ENCODE data around the gene ASPN.

The ASPN gene

GRCh38 chr9:92435263-92435662 lies 47.0 kb downstream of the ASPN start:
- DNase-seq (ENCODE audit: low spot score): no peak
- in situ Hi-C loops (cut with MboI; ENCODE audit: low pct_unique_long_range_greater_than_20kb, low sequenced_read_pairs, unreplicated experiment): loop anchor here (25.0 kb wide), 1 partner anchor 98 kb away; the partner anchor contains the start of genes CENPP and NOL8
- no peak for TF ChIP-seq CTCF (IDR thresholded peaks at IDR 0.05; ENCODE audit: extremely low read depth, insufficient read depth, missing control alignments)

GRCh38 chr9:92432972-92433548 lies 49.2 kb downstream of the ASPN start:
- in situ Hi-C loops (cut with MboI; ENCODE audit: low pct_unique_long_range_greater_than_20kb, low sequenced_read_pairs, unreplicated experiment): loop anchor here (25.0 kb wide), 1 partner anchor 96 kb away; the partner anchor contains the start of genes CENPP and NOL8
- no peak for TF ChIP-seq CTCF (IDR thresholded peaks at IDR 0.05; ENCODE audit: extremely low read depth, insufficient read depth, missing control alignments)
- no peak for DNase-seq (ENCODE audit: low spot score)

- no peak for TF ChIP-seq CTCF (IDR thresholded peaks at IDR 0.05; ENCODE audit: extremely low read depth, insufficient read depth, missing control alignments)
- in situ Hi-C loops (cut with MboI; ENCODE audit: low pct_unique_long_range_greater_than_20kb, low sequenced_read_pairs, unreplicated experiment): loop anchor here (25.0 kb wide), 1 partner anchor 95 kb away; the partner anchor contains the start of genes CENPP and NOL8
- DNase-seq (ENCODE audit: low spot score): no peak
These were observed 50.0 kb downstream of the ASPN start for GRCh38 chr9:92432350-92432749.

GRCh38 chr9:92429836-92430235 lies 52.5 kb downstream of the ASPN start:
- no peak for TF ChIP-seq CTCF (IDR thresholded peaks at IDR 0.05; ENCODE audit: extremely low read depth, insufficient read depth, missing control alignments)
- in situ Hi-C loops (cut with MboI; ENCODE audit: low pct_unique_long_range_greater_than_20kb, low sequenced_read_pairs, unreplicated experiment): loop anchor here (25.0 kb wide), 1 partner anchor 93 kb away; the partner anchor contains the start of genes CENPP and NOL8
- no peak for DNase-seq (ENCODE audit: low spot score)

GRCh38 chr9:92426501-92427145 lies 55.7 kb downstream of the ASPN start:
- DNase-seq (ENCODE audit: low spot score): no peak
- in situ Hi-C loops (cut with MboI; ENCODE audit: low pct_unique_long_range_greater_than_20kb, low sequenced_read_pairs, unreplicated experiment): loop anchor here (25.0 kb wide), 1 partner anchor 89 kb away; the partner anchor contains the start of genes CENPP and NOL8
- TF ChIP-seq CTCF (IDR thresholded peaks at IDR 0.05; ENCODE audit: extremely low read depth, insufficient read depth, missing control alignments): no peak

- DNase-seq (ENCODE audit: low spot score): no peak
- TF ChIP-seq CTCF (IDR thresholded peaks at IDR 0.05; ENCODE audit: extremely low read depth, insufficient read depth, missing control alignments): no peak
- in situ Hi-C loops (cut with MboI; ENCODE audit: low pct_unique_long_range_greater_than_20kb, low sequenced_read_pairs, unreplicated experiment): loop anchor here (25.0 kb wide), 1 partner anchor 88 kb away; the partner anchor contains the start of genes CENPP and NOL8
These were observed 56.8 kb downstream of the ASPN start for GRCh38 chr9:92425474-92425873.

Measured in GM13977 (cell line).